ENCODE data around the gene SPINT4.

Gene SPINT4

DNA sequence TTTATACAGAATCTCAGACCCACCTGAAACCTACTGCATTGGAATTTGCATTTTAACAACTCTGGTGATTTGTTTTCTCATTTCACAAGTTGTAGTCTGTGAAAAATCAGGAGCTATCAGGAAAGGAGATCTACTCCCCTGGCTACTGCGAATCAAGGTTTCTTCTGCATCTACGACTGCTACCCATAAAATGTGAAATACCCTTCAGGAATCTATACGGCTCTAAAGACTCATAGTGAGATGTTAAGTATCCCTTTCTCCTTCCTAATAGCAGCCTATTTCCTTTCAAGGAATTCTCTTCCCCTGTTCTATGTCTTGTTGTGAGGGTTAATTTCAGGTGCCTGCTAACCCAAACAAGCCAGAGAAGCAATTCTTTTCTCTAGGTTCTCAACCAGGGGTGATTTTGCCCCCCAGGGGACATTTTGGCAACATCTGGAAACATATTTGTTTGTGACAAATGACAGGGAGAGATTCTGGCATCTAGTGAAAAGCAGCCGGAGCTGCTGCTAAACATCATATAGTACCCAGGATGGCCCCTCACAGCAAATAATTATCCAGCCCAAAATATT is 43.2 kb downstream of the SPINT4 start:
- DNase-seq (ENCODE audit: low spot score) = no peak

DNA sequence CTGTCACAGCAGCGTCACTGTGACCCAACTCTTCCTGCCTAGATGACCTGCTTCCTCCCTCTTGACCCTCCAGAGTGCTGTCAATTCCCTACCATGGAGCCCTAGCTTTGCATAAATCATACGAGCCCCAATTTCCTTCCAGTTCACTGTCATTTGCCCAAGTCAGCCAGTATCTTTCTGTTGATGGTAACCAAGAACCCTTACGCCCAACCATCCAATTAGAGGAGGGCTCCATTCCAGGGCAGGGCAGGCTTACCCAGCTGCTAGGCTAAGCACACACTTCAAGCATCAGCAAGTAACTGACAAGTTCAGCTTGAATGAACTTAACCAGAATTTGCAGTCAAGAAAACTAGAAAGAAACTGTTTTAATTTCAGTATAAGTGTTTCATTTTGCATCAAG is 43.8 kb downstream of the SPINT4 start:
- no peak for DNase-seq (ENCODE audit: low spot score)

DNA sequence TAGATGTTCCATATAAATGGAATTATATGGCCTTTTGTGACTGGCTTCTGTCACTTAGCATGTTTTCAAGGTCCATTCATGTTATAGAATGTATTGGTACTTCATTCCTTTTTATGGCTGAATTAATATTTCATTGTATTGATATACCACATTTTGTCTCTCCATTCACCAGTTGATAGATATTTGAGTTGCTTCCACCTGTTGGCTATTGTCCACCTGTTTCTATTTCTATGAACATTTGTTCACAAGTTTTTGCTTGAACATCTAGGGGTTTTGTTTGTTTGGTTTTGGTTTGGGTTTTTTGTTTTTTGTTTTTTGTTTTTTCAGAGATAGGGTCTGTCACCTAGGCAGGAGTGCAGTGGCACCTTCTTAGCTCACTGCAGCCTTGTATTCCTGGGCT is 46.3 kb downstream of the SPINT4 start:
- DNase-seq (ENCODE audit: low spot score) = no peak

DNA sequence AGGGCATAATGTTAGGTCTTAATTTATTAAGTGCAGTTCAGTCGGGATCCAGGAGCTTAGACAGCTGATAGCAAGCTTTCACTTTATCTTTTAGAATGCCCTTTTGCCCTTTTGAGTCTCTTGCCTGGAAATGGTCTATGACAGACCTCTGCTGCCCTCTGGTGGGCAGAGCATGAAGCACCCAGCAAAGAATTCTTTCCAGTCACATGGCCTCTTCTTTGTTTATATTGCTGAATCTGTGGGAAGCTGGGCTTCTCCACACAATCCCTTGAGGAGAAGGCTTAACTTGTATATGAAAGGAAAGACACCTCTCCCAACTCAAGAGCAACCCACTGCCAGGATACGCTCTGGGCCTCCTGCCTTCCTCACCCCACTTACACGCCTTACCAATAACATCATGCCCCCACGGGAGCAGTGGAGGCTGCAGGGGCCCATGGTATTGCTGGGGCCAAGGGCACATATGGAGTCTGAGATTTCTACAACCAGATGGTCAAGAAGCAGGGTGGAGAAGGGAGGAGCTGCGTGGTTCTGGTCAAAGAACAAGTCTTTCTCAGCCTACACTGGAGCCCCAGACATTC is 49.1 kb downstream of the SPINT4 start:
- DNase-seq (ENCODE audit: low spot score) = peak; percentile 77

DNA sequence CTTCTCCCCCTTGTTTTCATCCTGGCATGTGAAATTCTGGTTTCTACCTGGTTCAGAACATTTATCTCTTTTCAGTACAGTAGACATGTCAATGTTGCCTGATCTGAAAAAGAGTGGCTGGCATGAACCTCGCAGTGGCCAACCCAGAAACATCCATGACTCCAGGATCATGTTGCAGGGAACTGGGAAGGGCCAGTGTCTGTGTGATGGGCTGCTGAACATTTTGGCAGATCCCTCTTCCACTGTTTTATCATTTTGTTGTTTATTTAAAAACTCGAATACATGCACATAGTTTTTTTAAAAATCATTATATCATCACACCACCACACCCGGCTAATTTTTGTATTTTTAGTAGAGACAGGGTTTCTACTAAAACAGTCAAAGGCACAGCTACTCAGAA is 50.5 kb downstream of the SPINT4 start:
- DNase-seq (ENCODE audit: low spot score) = no peak

DNA sequence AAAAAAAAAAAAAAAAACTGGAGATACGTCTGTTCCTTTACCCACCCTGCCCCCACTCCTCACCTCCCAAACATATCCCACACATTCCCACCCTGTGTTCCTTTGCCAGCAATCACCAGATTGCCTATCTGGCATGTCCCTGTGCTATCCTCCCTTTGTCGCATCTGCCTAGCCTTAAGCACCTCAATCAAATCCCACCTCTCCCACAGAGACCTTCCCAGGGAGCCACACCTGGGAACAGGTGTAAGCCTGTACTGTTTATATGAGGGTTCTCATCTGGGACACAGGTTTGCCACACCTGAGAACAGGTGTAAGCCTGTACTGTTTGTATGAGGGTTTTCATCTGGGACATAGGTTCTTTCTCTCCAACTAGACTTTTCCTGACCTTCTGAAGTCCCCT is 52.8 kb downstream of the SPINT4 start:
- DNase-seq (ENCODE audit: low spot score) = no peak

DNA sequence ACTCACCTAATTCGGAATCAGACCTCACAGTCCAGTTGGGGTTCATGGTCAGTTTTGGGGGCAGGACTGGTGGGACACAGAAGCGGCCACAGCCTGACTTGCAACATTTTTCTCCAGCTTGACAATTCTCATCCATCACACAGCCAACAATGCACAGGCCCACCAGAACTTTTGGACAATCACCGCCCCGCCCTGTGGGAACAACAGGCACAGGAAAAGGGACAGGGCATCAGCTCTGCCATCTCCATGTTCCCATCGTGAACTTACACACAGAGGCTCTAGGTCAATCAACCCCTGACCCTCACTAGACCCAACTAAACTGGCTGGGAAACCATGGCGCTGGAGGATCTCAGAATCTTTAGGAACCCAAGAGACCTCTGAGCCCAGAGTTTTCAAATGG is 53.3 kb downstream of the SPINT4 start:
- DNase-seq (ENCODE audit: low spot score) = no peak

Data from left forelimb (tissue), 1 donor.